HepG2 (cell line): ENCODE results near the gene TXNDC16.

ENCODE experiments used
- BRCA1 ChIP-seq: sonication (generic); formaldehyde crosslinking; IDR thresholded peaks from 2 replicates; pipeline ENCODE4 v1.4.0; 2020; ENCODE audit warnings: missing genetic modification reagents
- ZNF274 ChIP-seq: sonication (generic); formaldehyde crosslinking; IDR thresholded peaks from 2 replicates; pipeline ENCODE4 v1.5.1; 2020; ENCODE audit warnings: mild to moderate bottlenecking, missing genetic modification reagents
- ZSCAN30 ChIP-seq: sonication (generic); formaldehyde crosslinking; IDR thresholded peaks from 2 replicates; pipeline ENCODE4 v1.5.0; 2020; ENCODE audit warnings: mild to moderate bottlenecking, missing genetic modification reagents
- TF ChIP-seq, protein P1 (sequence below): sonication (generic); formaldehyde crosslinking; IDR thresholded peaks from 2 replicates; pipeline ENCODE4 v1.5.0; 2020; ENCODE audit warnings: mild to moderate bottlenecking, missing genetic modification reagents, moderate library complexity

- TF ChIP-seq ZSCAN30 (CRISPR knock-in tag) = no peak
- TF ChIP-seq, protein P1, sequence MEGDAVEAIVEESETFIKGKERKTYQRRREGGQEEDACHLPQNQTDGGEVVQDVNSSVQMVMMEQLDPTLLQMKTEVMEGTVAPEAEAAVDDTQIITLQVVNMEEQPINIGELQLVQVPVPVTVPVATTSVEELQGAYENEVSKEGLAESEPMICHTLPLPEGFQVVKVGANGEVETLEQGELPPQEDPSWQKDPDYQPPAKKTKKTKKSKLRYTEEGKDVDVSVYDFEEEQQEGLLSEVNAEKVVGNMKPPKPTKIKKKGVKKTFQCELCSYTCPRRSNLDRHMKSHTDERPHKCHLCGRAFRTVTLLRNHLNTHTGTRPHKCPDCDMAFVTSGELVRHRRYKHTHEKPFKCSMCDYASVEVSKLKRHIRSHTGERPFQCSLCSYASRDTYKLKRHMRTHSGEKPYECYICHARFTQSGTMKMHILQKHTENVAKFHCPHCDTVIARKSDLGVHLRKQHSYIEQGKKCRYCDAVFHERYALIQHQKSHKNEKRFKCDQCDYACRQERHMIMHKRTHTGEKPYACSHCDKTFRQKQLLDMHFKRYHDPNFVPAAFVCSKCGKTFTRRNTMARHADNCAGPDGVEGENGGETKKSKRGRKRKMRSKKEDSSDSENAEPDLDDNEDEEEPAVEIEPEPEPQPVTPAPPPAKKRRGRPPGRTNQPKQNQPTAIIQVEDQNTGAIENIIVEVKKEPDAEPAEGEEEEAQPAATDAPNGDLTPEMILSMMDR (CRISPR knock-in tag) = no peak
- TF ChIP-seq ZNF274 (CRISPR knock-in tag) = no peak
- no peak for TF ChIP-seq BRCA1 (CRISPR knock-in tag)
These were observed 112.8 kb downstream of the TXNDC16 start for GRCh38 chr14:52439476-52439875.
